HG02610 (cell line): Measurements from ENCODE around the gene CXCL16.

Experiments
- ATAC-seq: cut with Tn5 transposase; IDR thresholded peaks from one replicate; pipeline ENCODE4 v1.9.1; 2021; ENCODE audit warnings: mild to moderate bottlenecking, moderate library complexity; ENCODE audit not compliant: unreplicated experiment

CXCL16 gene

GRCh38 chr17:4753392-4753791, 13.7 kb upstream of the CXCL16 start:
- ATAC-seq: no peak

DNA sequence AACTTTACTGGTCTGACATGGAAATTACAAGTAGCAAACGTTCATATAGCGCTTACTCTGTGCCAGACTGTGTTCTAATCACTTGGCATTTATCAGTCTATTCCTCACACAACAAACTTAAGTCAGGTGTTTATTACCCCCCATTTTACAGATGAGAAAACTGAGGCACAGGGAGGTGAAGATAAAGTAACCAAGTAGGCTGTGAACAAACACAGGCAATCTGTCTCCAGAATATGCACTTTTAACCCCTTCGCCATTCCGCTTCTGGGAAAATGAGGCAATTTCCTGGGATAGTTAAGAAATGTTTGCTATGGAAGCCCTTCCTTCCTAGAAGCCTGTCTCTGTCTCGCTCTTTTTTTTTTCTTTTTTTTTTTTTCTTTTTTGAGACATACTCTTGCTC, 12.2 kb upstream of the CXCL16 start:
- no peak for ATAC-seq

DNA sequence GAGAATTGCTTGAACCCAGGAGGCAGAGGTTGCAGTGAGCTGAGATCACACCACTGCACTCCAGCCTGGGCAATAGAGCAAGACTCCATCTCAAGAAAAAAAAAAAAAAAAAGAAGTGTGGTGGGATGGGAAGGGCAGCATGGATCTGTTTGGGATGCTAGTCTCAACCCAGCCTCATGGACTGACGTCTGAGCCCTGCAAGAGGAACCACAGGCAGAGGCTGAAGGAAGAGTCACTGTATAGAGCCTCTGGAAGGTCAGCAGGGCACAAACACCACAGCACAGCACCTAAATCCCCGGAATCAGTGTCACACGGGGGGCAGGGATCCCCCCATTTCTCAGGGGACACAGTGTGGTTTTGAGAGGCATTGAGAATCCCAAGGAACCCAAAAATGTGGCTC, 10.9 kb upstream of the CXCL16 start:
- no peak for ATAC-seq

DNA sequence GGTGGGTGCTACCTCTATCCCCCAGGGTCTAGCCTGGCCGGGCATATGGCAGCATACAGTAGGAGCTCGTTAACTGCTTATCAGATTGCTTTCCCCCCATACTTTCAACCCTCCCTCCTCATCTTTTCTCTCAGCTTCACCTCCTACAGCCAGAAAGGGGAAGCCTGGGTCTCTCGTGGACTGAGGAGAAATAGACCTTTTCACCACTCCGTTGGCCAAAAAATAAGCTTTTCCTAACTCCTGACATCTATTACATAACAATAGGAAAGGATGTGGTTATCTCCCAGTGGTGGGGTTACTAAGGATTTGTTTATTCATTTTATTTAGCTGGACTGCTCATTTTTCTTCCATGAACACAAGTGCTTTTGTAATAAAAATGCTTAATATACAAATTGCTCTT, 9.0 kb upstream of the CXCL16 start:
- no peak for ATAC-seq

GRCh38 chr17:4747847-4748246, 8.1 kb upstream of the CXCL16 start:
- ATAC-seq: no peak

DNA sequence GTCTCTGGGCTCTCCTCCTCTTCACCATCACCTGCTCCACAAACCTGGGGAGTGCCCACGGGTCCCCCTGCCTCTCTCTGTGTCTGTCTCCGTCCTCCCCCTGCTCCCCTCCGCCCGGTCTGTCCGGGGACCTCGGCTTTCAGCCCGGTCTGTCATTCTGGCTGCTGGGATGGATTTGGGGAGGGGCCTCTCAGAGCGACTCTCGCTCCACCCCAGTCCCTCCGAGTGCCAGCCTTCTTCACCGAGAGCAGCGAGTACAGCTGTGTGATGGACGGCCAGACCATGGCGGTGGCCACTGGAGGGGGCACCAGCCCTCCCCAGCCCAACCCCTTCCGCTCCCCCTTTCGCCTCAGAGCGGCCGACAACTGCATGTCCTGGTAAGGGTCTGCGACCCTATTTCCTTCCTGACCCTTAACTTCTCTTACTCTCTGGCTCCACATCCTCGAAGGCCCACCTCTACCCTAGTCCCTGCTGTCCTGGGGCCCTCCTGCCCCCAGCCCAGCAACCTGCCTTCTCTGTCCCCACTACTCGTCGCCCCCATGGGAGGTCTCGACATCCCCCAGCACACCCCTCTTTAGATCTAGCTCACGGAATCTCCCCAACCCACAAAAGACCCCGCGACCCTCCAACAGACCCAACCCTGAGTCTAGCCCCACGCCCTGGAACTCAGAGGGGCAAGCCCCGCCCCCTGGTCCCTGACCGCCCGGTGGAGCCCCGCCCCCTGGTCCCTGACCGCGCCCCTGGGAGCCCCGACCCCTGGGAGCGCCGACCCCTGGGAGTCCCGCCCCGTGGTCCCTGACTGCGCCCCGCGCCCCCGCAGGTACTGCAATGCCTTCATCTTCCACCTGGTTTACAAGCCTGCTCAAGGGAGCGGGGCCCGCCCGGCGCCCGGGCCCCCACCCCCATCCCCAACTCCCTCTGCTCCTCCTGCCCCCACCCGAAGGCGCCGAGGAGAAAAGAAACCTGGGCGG, 5.6 kb upstream of the CXCL16 start:
- ATAC-seq: no peak

DNA sequence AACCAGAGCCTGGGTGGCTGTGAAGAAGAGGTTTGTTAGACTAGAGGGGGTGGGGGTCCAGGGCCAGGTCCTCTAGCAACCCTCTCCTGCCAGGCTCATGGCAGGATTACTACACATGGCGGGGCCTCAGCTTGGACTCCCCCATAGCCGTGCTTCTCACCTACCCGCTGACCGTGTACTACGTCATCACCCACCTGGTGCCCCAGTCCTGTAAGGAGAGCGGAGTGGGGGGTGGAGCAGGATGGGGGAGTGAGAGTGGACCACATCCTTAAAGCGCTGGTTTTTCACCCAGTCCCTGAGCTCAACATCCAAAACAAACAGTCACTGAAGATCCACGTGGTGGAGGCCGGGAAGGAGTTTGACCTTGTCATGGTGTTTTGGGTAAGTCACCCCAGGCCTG, 4.2 kb upstream of the CXCL16 start:
- no peak for ATAC-seq

DNA sequence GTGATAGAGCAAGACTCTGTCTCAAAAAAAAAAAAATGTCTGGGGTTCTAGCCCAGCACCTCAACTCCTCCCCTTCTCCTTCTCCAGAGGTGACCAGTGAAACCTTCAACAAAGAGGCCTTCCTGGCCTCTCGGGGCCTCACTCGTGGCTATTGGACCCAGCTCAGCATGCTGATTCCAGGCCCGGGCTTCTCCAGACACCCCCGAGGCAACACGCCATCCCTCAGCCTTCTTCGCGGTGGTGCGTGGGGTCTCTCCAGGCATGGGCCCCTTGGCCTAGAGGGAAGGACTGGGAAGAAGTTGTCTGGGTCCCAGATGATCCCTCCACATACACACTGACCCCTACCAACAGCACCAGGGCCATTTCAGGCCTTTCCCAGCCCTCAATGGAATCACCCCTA, 3.5 kb upstream of the CXCL16 start:
- no peak for ATAC-seq

DNA sequence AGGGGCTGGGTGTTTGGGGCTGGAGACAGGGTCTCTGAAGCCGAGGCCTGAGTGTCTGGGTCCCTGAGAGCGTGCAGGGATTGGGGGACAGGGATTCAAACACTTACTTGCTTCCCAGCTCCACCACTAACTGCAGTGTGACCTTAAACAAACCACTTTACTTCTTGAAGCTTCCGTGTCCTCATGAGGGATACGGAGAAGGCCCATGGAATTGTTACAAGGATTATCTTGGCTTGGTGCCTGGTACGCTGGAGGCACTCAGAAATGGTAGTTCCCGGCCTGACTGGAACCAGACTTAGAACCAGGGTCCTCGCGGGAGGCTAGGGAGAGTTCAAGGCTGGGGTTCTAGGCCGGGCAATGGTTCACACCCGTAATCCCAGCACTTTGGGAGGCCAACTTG, 2.9 kb upstream of the CXCL16 start:
- no peak for ATAC-seq

DNA sequence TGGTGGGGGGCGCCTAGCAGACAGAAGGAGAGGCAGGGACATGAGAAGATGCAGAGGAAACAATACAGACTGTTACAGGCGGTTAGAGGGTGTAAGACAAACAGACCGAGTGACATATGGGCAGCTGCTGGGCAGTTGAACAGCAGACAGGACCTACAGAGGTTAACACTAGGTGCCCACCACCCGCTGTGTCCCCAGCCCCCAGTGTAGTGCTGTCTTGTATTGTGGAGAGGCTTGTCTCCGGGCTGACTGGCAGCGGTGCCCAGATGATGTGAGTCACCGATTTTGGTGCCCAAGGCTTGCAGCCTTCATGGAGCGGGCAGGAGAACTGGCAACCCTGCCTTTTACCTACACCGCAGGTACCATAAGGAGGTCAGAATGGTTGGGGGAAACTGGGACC, 2.4 kb upstream of the CXCL16 start:
- ATAC-seq: no peak

GRCh38 chr17:4741544-4741943, 1.8 kb upstream of the CXCL16 start:
- ATAC-seq: no peak

DNA sequence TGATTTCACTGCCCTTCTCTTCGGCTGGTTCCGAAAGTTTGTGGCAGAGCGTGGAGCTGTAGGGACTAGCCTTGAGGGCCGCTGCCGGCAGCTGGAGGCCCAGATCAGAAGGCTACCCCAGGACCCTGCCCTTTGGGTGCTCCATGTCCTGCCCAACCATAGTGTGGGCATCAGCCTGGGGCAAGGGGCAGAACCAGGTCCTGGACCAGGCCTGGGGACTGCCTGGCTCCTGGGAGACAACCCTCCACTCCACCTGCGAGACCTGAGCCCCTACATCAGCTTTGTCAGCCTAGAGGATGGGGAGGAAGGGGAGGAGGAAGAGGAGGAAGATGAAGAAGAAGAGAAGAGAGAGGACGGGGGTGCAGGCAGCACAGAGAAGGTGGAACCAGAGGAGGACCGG, 856 bp upstream of the CXCL16 start:
- ATAC-seq: no peak

DNA sequence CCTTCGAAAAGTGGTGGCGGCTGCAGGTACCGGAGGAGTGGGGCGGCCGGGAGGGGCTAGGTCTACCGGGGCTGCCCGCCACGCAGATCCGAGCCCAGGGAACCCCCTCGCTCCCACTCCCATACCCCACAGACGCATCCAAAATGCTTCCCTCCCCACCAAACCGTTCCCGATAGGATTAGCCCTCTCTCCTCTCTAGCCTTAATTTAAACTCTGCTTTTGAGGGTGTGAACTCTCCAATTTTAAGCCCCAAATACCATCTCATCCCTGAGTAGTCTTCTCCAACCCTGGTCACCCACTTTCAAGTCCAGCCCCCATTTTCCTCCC, 260 bp upstream of the CXCL16 start:
- ATAC-seq: no peak

- no peak for ATAC-seq
These were observed 1.3 kb downstream of the CXCL16 start for GRCh38 chr17:4738136-4739121.

GRCh38 chr17:4735876-4736651, 3.7 kb downstream of the CXCL16 start:
- no peak for ATAC-seq

GRCh38 chr17:4734857-4735475, 4.8 kb downstream of the CXCL16 start:
- ATAC-seq: no peak

GRCh38 chr17:4733073-4733531, 6.6 kb downstream of the CXCL16 start:
- peak; percentile 50 for ATAC-seq

- no peak for ATAC-seq
These were observed 11.6 kb downstream of the CXCL16 start for GRCh38 chr17:4728124-4728523.

- ATAC-seq: no peak
These were observed 13.9 kb downstream of the CXCL16 start for GRCh38 chr17:4725646-4726310.

DNA sequence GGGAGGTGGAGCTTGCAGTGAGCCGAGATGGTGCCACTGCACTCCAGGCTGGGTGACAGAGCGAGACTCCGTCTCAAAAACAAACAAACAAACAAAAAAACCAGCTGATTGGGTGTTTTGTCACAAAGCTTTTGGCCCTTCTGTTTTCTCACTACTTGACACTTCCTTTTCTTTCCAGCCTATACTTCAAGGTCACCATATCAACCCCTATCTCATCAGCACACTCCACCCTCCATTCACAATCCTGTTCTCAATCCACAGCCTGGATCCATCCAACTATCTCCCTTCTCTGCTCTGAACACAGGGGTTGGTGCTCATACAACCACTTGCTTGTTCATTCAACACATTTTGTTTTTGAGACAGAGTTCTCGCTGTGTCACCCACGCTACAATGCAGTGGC, 15.1 kb downstream of the CXCL16 start:
- no peak for ATAC-seq
